Large intestine (tissue), 12 donors: Measurements from ENCODE around the gene MAGEA1. TPM values are rescaled to one million over a fixed set of nuclear protein-coding genes. Genes with fewer than 3 reads are reported as not detected.
"Not testable (repeated sequence)": the region's sequence is repeated elsewhere in the genome, so short reads cannot be mapped to it uniquely, and the experiment has no call there.

Experiments used
- DNase-seq, 2 donors: peaks; one replicate each; pipeline versions ENCODE4 v3.0.0 to v3.0.0-alpha.2; 2013
- H3K27ac ChIP-seq: one replicate; pipeline ENCODE4 v1.5.1; 2013; ENCODE audit warnings: low read length
- H3K27me3 ChIP-seq: 2 replicates; pipeline ENCODE4 v1.6.1; 2013; ENCODE audit warnings: low read length; ENCODE audit not compliant: control insufficient read depth, insufficient read depth
- H3K36me3 ChIP-seq: 2 replicates; pipeline ENCODE4 v1.6.1; 2013; ENCODE audit warnings: low read length; ENCODE audit not compliant: control insufficient read depth, insufficient read depth
- H3K4me1 ChIP-seq: one replicate; pipeline ENCODE4 v1.6.1; 2013; ENCODE audit warnings: low read length; ENCODE audit not compliant: control insufficient read depth, insufficient read depth
- H3K4me3 ChIP-seq: one replicate; pipeline ENCODE4 v1.5.1; 2013; ENCODE audit warnings: low read length
- H3K9me3 ChIP-seq: one replicate; pipeline ENCODE4 v1.6.1; 2013; ENCODE audit warnings: mild to moderate bottlenecking, low read depth, low read length, moderate library complexity; ENCODE audit not compliant: control insufficient read depth
- WGBS: methylation state at CpG from one replicate; pipeline ENCODE4 v1.1.5; 2013; ENCODE audit warnings: low lambda C conversion rate; ENCODE audit not compliant: insufficient coverage; 5-methylcytosine and 5-hydroxymethylcytosine counted together
- long read RNA-seq, 11 donors: transcript quantifications; one replicate each; lab custom pipeline, GENCODE V29; 2026
- polyA plus RNA-seq: library from polyadenylated mRNA; unstranded; fragments of 120-200 nt; gene quantifications from one replicate; pipeline ENCODE4 v1.2.1, GENCODE V29; 2013

MAGEA1 gene
- not detected for polyA plus RNA-seq
- long read RNA-seq, donor 1 = 0 reads
- long read RNA-seq, donor 2 = 0 reads
- long read RNA-seq, donor 3 = 0 reads
- long read RNA-seq, donor 4 = 0 reads
- long read RNA-seq, donor 5 = 0 reads
- long read RNA-seq, donor 6 = 0 reads
- long read RNA-seq, donor 7 = 0 reads
- long read RNA-seq, donor 8 = 0 reads
- long read RNA-seq, donor 9 = 0 reads
- long read RNA-seq, donor 10 = 0 reads
- long read RNA-seq, donor 11 = 0 reads

DNA sequence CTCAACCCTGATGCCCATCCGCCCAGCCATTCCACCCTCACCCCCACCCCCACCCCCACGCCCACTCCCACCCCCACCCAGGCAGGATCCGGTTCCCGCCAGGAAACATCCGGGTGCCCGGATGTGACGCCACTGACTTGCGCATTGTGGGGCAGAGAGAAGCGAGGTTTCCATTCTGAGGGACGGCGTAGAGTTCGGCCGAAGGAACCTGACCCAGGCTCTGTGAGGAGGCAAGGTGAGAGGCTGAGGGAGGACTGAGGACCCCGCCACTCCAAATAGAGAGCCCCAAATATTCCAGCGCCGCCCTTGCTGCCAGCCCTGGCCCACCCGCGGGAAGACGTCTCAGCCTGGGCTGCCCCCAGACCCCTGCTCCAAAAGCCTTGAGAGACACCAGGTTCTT, at the start of gene MAGEA1:
Gene MAGEA1, plus strand, starts transcription at position 154 of the 400 bp plus-strand sequence. CDS start 3,106 bp downstream, outside the sequence.
- no peaks in the 10 kb centered on the region for H3K36me3 ChIP-seq
- no peaks in the 10 kb centered on the region for H3K27me3 ChIP-seq
- H3K4me3 ChIP-seq = no peak within 1 kb of the TSS
- no peak within 1 kb of the TSS for H3K27ac ChIP-seq
- no peak for DNase-seq
- H3K4me1 ChIP-seq = no peaks in the 10 kb centered on the region
- no peaks in the 10 kb centered on the region for H3K9me3 ChIP-seq
- no CpG with 5 or more reads among the region's 19 CpGs for WGBS

GRCh38 chrX:153132924-153133323, 46.2 kb upstream of the MAGEA1 start:
- no CpG with 5 or more reads among the region's 12 CpGs for WGBS

DNA sequence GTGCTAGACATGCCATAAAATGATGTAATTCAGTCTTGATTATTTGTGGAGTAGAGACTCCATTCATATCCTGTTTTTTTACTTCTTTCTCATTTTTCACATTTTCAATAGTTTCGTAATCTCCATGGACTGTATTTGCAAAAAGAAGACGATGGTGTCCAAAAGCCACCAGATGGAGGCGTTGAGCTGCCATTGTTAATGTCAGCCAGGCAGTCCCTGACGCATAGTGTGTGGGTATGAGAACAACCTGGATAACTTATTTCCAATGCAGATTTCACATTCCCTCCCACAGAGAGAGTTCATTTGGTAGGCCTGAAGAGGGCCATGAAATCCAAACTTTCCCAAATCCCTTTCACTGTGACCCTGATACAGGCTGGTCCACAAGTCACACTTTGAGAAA, 40.0 kb upstream of the MAGEA1 start:
- not testable (repeated sequence) for H3K36me3 ChIP-seq, H3K27ac ChIP-seq, DNase-seq, H3K27me3 ChIP-seq, H3K9me3 ChIP-seq, H3K4me1 ChIP-seq, H3K4me3 ChIP-seq
- WGBS = no CpG with 5 or more reads among the region's 4 CpGs

More at GRCh38 chrX:153132924-153133323, 46.2 kb upstream of the MAGEA1 start:
- not testable (repeated sequence) for H3K4me1 ChIP-seq, H3K9me3 ChIP-seq, H3K36me3 ChIP-seq, H3K4me3 ChIP-seq, H3K27me3 ChIP-seq, DNase-seq, H3K27ac ChIP-seq

DNA sequence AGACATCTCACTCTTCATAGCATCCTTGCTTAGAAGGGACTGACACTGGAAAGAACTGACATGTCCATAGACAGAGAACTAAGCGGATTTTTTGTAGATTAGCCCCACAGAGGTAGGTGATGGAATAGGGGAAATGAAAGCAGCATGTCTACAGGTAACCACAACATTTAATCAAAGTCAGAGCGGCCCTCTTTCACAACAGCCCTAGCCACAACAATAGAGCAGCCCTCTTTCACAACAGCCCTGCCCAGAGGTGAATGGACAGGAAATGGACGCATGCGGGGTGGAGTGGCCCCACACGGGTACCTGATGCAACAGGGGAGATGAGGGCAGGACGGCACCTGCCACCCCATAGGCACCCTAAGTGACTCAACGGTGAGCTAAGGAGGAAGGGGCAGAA, 32.8 kb upstream of the MAGEA1 start:
- H3K27me3 ChIP-seq, H3K9me3 ChIP-seq, H3K36me3 ChIP-seq, H3K4me1 ChIP-seq, H3K27ac ChIP-seq, DNase-seq, H3K4me3 ChIP-seq: not testable (repeated sequence)
- no CpG with 5 or more reads among the region's 7 CpGs for WGBS

- no peaks in the 10 kb centered on the region for H3K9me3 ChIP-seq
- no peaks in the 10 kb centered on the region for H3K27me3 ChIP-seq
- no CpG with 5 or more reads among the region's 3 CpGs for WGBS
- no peaks in the 10 kb centered on the region for H3K36me3 ChIP-seq
- H3K4me3 ChIP-seq = no peak overlapping the region
- DNase-seq = no peak
- no peak overlapping the region for H3K27ac ChIP-seq
- no peaks in the 10 kb centered on the region for H3K4me1 ChIP-seq
Observed at GRCh38 chrX:153153516-153153915, 25.6 kb upstream of the MAGEA1 start.

- H3K27ac ChIP-seq = no peak overlapping the region
- WGBS = no CpG with 5 or more reads among the region's 5 CpGs
- no peaks in the 10 kb centered on the region for H3K4me1 ChIP-seq
- no peak overlapping the region for H3K4me3 ChIP-seq
- no peaks in the 10 kb centered on the region for H3K36me3 ChIP-seq
- H3K27me3 ChIP-seq = no peaks in the 10 kb centered on the region
- DNase-seq = no peak
- H3K9me3 ChIP-seq = no peaks in the 10 kb centered on the region
Observed at GRCh38 chrX:153157450-153157849, 21.6 kb upstream of the MAGEA1 start.

DNA sequence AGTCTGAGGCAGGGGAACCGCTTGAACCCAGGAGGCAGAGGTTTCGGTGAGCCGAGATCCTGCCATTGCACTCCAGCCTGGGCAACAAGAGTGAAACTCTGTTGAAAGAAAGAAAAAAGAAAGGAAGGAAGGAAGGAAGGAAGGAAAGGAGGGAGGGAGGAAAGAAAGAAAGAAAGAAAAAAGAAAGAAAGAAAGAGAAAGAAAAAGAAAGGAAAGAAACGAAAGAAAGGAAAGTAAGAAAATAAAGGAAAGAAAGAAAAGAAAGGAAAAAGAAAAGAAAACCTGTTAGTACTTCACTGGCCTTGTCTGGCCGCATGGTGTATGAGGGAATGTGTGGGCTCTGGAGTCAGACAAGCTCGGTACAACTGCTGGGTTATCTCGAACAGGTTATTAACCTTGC, 20.8 kb upstream of the MAGEA1 start:
- H3K27ac ChIP-seq = no peak overlapping the region
- no peak for DNase-seq
- H3K4me1 ChIP-seq = no peaks in the 10 kb centered on the region
- no peaks in the 10 kb centered on the region for H3K27me3 ChIP-seq
- 95% methylated on average over 4 of the region's 7 CpGs for WGBS
- H3K9me3 ChIP-seq = no peaks in the 10 kb centered on the region
- H3K4me3 ChIP-seq = no peak overlapping the region
- no peaks in the 10 kb centered on the region for H3K36me3 ChIP-seq

GRCh38 chrX:153161952-153162351, 17.1 kb upstream of the MAGEA1 start:
- H3K9me3 ChIP-seq = no peaks in the 10 kb centered on the region
- H3K36me3 ChIP-seq = no peaks in the 10 kb centered on the region
- H3K27ac ChIP-seq = no peak overlapping the region
- no peaks in the 10 kb centered on the region for H3K27me3 ChIP-seq
- no peak for DNase-seq
- no peaks in the 10 kb centered on the region for H3K4me1 ChIP-seq
- WGBS = no CpG with 5 or more reads among the region's 5 CpGs
- H3K4me3 ChIP-seq = no peak overlapping the region

DNA sequence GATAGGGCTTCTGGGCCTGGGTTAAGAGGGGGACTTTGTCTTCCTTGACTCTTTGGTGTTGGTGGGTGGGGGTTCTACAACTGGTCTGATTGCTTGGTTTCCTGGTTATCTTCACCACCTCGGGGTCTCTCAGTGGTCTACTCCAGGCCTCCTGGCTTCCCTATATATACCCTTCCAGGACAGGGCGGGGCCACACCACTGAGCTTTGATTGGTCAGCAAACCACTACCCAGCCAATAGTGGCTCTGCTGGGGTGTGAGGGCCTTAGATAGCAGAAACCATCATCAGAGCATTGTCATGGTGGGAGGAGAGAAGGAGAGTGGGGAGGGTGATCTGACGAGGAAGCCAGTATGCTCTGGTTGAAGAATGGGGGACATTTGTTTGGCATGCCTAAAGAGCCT, 14.4 kb upstream of the MAGEA1 start:
- H3K4me3 ChIP-seq = no peak overlapping the region
- no peaks in the 10 kb centered on the region for H3K9me3 ChIP-seq
- no CpG with 5 or more reads among the region's 3 CpGs for WGBS

GRCh38 chrX:153168423-153168822, 10.7 kb upstream of the MAGEA1 start:
- not testable (repeated sequence) for H3K36me3 ChIP-seq, H3K9me3 ChIP-seq, DNase-seq, H3K4me3 ChIP-seq, H3K4me1 ChIP-seq, H3K27me3 ChIP-seq, H3K27ac ChIP-seq
- no CpG with 5 or more reads among the region's 4 CpGs for WGBS

More for the DNA sequence above, 14.4 kb upstream of the MAGEA1 start:
- no peak for DNase-seq
- H3K27ac ChIP-seq = no peak overlapping the region
- H3K36me3 ChIP-seq = no peaks in the 10 kb centered on the region
- no peaks in the 10 kb centered on the region for H3K4me1 ChIP-seq
- H3K27me3 ChIP-seq = no peaks in the 10 kb centered on the region

GRCh38 chrX:153181822-153182221, 2.7 kb downstream of the MAGEA1 start:
- Histone ChIP-seq H3K4me1 (no peaks in the 10 kb centered on the region), H3K36me3 (no peaks in the 10 kb centered on the region), H3K9me3 (no peaks in the 10 kb centered on the region), H3K4me3 (no peak overlapping the region), H3K27me3 (no peaks in the 10 kb centered on the region), H3K27ac (no peak overlapping the region)
- no peak for DNase-seq
- no CpG with 5 or more reads among the region's 4 CpGs for WGBS
